GM19324 (cell line): Measurements from ENCODE around the gene OR5K2.

Experiments
- ATAC-seq: cut with Tn5 transposase; IDR thresholded peaks from one replicate; pipeline ENCODE4 v1.9.1; 2021; ENCODE audit warnings: mild to moderate bottlenecking, moderate library complexity; ENCODE audit not compliant: unreplicated experiment, low FRiP score

Gene OR5K2

GRCh38 chr3:98497381-98497780 is at the start of gene OR5K2:
OR5K2 (plus strand) TSS chr3:98497681; CDS start chr3:98497681, 0 bp downstream.
- no peak for ATAC-seq

- no peak for ATAC-seq
Observed at GRCh38 chr3:98449606-98450193, 47.8 kb upstream of the OR5K2 start.

GRCh38 chr3:98450372-98450771 is 47.1 kb upstream of the OR5K2 start:
- no peak for ATAC-seq

- no peak for ATAC-seq
Observed at GRCh38 chr3:98453827-98454226, 43.7 kb upstream of the OR5K2 start.

- ATAC-seq = no peak
Observed at GRCh38 chr3:98454929-98455328, 42.6 kb upstream of the OR5K2 start.

- no peak for ATAC-seq
Observed at GRCh38 chr3:98457543-98457942, 39.9 kb upstream of the OR5K2 start.

GRCh38 chr3:98460220-98460619 is 37.3 kb upstream of the OR5K2 start:
- no peak for ATAC-seq

- ATAC-seq = no peak
Observed at GRCh38 chr3:98462901-98463300, 34.6 kb upstream of the OR5K2 start, which contains the start of gene OR5K1. OR5K1 (plus strand) TSS chr3:98463201; CDS start chr3:98469577, 6,376 bp downstream.

- ATAC-seq = no peak
Observed at GRCh38 chr3:98482717-98483482, 14.6 kb upstream of the OR5K2 start.

GRCh38 chr3:98483626-98484025 is 13.9 kb upstream of the OR5K2 start:
- no peak for ATAC-seq

- no peak for ATAC-seq
Observed at GRCh38 chr3:98500019-98500418, 2.5 kb downstream of the OR5K2 start.

- no peak for ATAC-seq
Observed at GRCh38 chr3:98501270-98501669, 3.8 kb downstream of the OR5K2 start.

GRCh38 chr3:98501863-98502576 is 4.5 kb downstream of the OR5K2 start:
- ATAC-seq = no peak

GRCh38 chr3:98504539-98504938 is 7.1 kb downstream of the OR5K2 start:
- ATAC-seq = no peak

GRCh38 chr3:98508582-98508981 is 11.1 kb downstream of the OR5K2 start:
- no peak for ATAC-seq

- no peak for ATAC-seq
Observed at GRCh38 chr3:98512576-98512975, 15.1 kb downstream of the OR5K2 start.

- ATAC-seq = no peak
Observed at GRCh38 chr3:98513091-98513511, 15.6 kb downstream of the OR5K2 start.

GRCh38 chr3:98513736-98514135 is 16.3 kb downstream of the OR5K2 start:
- no peak for ATAC-seq

GRCh38 chr3:98514948-98515347 is 17.5 kb downstream of the OR5K2 start:
- no peak for ATAC-seq

- ATAC-seq = no peak
Observed at GRCh38 chr3:98518816-98519215, 21.3 kb downstream of the OR5K2 start.

GRCh38 chr3:98519351-98519750 is 21.9 kb downstream of the OR5K2 start:
- no peak for ATAC-seq
